ENCODE results near the gene CCND3. TPM values are rescaled to one million over a fixed set of nuclear protein-coding genes. Genes with fewer than 3 reads are reported as not detected.

The CCND3 gene
- 100 to 1,000 TPM in 1 of 2 donors, 10 to 100 TPM in 1; 78.7 to 129 TPM for total RNA-seq

DNA sequence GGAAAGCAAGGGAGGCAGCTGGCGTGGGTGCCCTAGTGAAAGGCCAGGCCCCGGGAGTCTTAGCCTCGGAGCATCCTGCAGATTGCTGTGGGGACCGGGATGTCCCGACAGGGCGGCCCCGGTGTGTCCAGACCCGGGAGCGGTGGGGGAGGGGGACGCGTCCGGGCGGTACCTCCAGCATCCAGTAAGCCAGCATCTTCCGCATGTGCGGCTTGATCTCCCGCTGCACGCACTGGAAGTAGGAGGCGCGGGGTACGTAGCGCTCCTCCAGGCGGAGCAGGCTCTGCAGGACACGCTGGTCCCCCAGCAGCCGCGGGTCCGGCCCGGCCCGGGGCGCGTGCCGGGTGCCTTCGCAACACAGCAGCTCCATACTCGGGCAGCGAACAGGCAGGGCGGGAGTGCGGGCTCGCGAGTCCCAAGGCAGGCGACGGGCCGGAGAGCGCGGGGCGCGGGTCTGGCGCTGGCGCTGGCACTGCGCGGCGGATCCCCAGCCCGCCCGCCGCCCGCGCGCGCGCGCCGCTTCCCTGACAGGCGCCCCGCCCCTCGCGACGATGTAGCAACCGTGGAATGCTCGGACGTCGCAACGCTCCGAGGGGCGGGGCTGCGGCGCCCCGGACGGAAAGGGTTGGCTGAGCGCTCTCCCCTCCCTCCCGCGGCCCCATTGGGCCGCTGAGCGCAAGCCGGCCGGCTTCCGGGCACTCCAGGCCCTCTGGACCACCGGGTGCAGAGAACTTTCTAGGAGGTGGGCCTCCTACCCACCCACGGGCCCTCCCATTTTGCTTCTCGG lies at the start of gene CCND3:
Gene CCND3 (minus strand): TSS at position 529 of the 787 bp plus-strand sequence. CDS start 159 bp downstream, at position 370.
- H3K4me1 ChIP-seq: peaks cover 5 to 50% of the 10 kb centered on the region in 2 donors
- no peaks in the 10 kb centered on the region for H3K9me3 ChIP-seq
- H3K27me3 ChIP-seq: no peaks in the 10 kb centered on the region
- TF ChIP-seq, protein P1, sequence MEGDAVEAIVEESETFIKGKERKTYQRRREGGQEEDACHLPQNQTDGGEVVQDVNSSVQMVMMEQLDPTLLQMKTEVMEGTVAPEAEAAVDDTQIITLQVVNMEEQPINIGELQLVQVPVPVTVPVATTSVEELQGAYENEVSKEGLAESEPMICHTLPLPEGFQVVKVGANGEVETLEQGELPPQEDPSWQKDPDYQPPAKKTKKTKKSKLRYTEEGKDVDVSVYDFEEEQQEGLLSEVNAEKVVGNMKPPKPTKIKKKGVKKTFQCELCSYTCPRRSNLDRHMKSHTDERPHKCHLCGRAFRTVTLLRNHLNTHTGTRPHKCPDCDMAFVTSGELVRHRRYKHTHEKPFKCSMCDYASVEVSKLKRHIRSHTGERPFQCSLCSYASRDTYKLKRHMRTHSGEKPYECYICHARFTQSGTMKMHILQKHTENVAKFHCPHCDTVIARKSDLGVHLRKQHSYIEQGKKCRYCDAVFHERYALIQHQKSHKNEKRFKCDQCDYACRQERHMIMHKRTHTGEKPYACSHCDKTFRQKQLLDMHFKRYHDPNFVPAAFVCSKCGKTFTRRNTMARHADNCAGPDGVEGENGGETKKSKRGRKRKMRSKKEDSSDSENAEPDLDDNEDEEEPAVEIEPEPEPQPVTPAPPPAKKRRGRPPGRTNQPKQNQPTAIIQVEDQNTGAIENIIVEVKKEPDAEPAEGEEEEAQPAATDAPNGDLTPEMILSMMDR (IDR thresholded peaks at IDR 0.05): no peak
- H3K4me3 ChIP-seq: peak within 1 kb of the TSS; percentile 76 to 86
- H3K27ac ChIP-seq: peak within 1 kb of the TSS; percentile 85 to 90
- DNase-seq (ENCODE audit: low spot score): peak; percentile 87
- H3K36me3 ChIP-seq: peaks cover 6% of the 10 kb centered on the region

DNA sequence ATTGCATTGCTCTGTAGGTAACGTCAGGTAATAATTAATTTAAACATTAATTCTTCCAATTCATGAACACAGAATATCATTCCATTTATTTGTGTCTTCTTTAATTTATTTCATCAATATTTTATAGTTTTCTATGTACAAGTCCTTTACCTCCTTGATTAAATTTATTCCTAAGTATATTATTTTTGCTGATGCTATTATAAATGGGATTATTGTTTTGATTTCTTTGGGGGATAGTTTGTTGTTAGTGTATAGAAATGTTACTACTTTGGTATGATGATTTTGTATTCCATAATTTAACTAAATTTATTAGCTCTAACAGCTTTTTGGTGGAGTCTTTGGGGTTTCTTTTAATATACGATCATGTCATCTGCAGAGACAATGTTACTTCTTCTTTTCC lies 44.7 kb upstream of the CCND3 start:
- no peak for DNase-seq (ENCODE audit: low spot score)
- Histone ChIP-seq H3K27me3 (no peaks in the 10 kb centered on the region), H3K27ac (no peak overlapping the region), H3K9me3 (no peaks in the 10 kb centered on the region), H3K4me1 (no peaks in the 10 kb centered on the region), H3K36me3 (no peaks in the 10 kb centered on the region), H3K4me3 (no peak overlapping the region)
- TF ChIP-seq, protein P1 (IDR thresholded peaks at IDR 0.05): no peak

DNA sequence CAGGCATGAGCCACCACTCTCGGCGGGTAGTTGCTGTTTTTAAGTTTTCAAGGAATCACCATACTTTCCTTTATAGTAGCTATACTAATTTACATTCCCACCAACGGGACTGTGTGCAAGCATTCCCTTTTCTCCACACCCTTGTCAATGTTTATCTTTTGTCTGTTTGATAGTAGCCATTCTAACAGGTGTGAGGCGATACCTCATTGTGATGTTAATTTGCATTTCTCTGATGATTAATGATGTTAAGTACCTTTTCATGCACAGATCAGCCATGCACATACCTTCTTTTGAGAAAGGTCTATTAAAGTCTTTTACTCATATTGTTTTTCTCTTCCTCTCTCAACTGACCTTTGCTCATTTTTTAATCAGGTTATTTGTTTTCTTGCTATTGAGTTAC lies 43.0 kb upstream of the CCND3 start:
- no peaks in the 10 kb centered on the region for H3K27me3 ChIP-seq
- no peak for DNase-seq (ENCODE audit: low spot score)
- no peaks in the 10 kb centered on the region for H3K9me3 ChIP-seq
- H3K36me3 ChIP-seq: no peaks in the 10 kb centered on the region
- H3K4me1 ChIP-seq: no peaks in the 10 kb centered on the region
- no peak overlapping the region for H3K4me3 ChIP-seq
- no peak overlapping the region for H3K27ac ChIP-seq
- TF ChIP-seq, protein P1 (IDR thresholded peaks at IDR 0.05): no peak

DNA sequence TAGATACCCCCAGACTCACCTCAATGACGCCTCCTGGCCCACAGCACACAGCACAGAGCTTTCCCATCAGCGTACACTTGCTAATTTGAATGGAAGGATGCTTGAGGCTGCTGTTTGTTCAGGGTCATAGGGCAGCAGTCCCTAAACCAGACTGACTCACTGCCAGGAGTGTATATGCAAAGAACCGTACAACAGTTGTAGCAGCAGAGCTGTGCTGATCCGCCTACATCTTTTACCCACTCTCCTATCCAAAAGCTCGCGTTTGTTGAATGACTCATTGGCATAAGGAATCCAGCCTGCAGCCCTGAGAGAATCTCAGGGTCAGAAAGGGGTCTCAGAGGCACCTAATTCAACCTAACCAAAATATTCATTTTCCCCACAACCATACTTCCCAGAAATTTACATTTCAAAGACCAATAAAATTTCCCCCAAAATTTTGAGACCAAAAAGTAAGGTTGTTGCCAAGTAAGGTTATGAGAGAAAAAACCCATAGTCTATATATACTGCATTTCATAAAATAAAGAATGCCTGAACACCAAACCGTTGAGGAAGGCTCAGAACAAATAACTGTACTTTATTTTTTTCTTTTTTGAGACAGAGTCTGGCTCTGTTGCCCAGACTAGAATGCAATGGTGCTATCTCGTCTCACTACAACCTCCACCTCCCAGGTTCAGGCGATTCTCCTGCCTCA lies 35.3 kb upstream of the CCND3 start:
- DNase-seq (ENCODE audit: low spot score): no peak
- H3K27ac ChIP-seq: no peak overlapping the region
- no peaks in the 10 kb centered on the region for H3K36me3 ChIP-seq
- TF ChIP-seq, protein P1 (IDR thresholded peaks at IDR 0.05): no peak
- no peaks in the 10 kb centered on the region for H3K27me3 ChIP-seq
- no peak overlapping the region for H3K4me3 ChIP-seq
- no peaks in the 10 kb centered on the region for H3K4me1 ChIP-seq
- no peaks in the 10 kb centered on the region for H3K9me3 ChIP-seq

DNA sequence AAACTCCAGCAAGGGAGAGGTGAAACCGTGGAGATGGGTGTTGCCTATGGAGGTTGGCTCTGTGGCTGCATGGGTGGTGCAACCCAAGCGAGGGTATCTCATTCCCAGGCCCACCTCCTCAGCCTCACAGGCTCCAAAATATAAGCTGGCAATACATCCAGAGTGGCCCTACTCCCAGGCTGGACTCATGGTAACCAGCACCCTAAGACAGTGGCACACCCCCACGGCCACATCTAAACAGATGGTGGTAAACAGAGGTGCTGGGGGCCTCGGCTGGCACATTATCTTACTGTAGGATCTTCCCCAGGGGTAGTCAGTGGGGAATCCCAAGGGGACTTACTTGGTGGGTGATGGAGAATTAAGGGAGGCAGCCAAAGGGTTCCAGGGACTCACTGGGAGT lies 33.7 kb upstream of the CCND3 start:
- no peaks in the 10 kb centered on the region for H3K27me3 ChIP-seq
- no peaks in the 10 kb centered on the region for H3K9me3 ChIP-seq
- no peak overlapping the region for H3K27ac ChIP-seq
- no peaks in the 10 kb centered on the region for H3K4me1 ChIP-seq
- no peaks in the 10 kb centered on the region for H3K36me3 ChIP-seq
- no peak overlapping the region for H3K4me3 ChIP-seq
- DNase-seq (ENCODE audit: low spot score): no peak
- TF ChIP-seq, protein P1 (IDR thresholded peaks at IDR 0.05): no peak
